Measurements from ENCODE around the gene SEMA5B. TPM values are rescaled to one million over a fixed set of nuclear protein-coding genes. Genes with fewer than 3 reads are reported as not detected.

SEMA5B gene
- total RNA-seq, 1 donor from 2014 or later = 61.1 TPM

GRCh38 chr3:122921791-122922651, 105.5 kb downstream of the SEMA5B start:
- no peaks in the 10 kb centered on the region for H3K36me3 Mint-ChIP-seq (ENCODE audit: unreplicated experiment)
- H3K4me1 Mint-ChIP-seq (ENCODE audit: low read depth, unreplicated experiment) = no peaks in the 10 kb centered on the region
- no peak overlapping the region for H3K27ac Mint-ChIP-seq (ENCODE audit: unreplicated experiment)
- DNase-seq = no peak
- no peaks in the 10 kb centered on the region for H3K27me3 Mint-ChIP-seq (ENCODE audit: unreplicated experiment)
- peaks cover 4% of the 10 kb centered on the region for H3K9me3 Mint-ChIP-seq (ENCODE audit: unreplicated experiment)
- no peak overlapping the region for H3K4me3 Mint-ChIP-seq (ENCODE audit: unreplicated experiment)
- TF ChIP-seq CTCF (IDR thresholded peaks at IDR 0.05; ENCODE audit: partially characterized antibody, unreplicated experiment) = no peak

- no peak for DNase-seq
- Mint-ChIP-seq H3K36me3 (ENCODE audit: unreplicated experiment) (no peaks in the 10 kb centered on the region), H3K4me3 (ENCODE audit: unreplicated experiment) (no peak overlapping the region), H3K9me3 (ENCODE audit: unreplicated experiment) (peaks cover 4% of the 10 kb centered on the region), H3K27ac (ENCODE audit: unreplicated experiment) (no peak overlapping the region), H3K4me1 (ENCODE audit: low read depth, unreplicated experiment) (no peaks in the 10 kb centered on the region), H3K27me3 (ENCODE audit: unreplicated experiment) (no peaks in the 10 kb centered on the region)
- no peak for TF ChIP-seq CTCF (IDR thresholded peaks at IDR 0.05; ENCODE audit: partially characterized antibody, unreplicated experiment)
Observed at GRCh38 chr3:122920986-122921385, 106.6 kb downstream of the SEMA5B start.

- peaks cover 4% of the 10 kb centered on the region for H3K9me3 Mint-ChIP-seq (ENCODE audit: unreplicated experiment)
- no peaks in the 10 kb centered on the region for H3K4me1 Mint-ChIP-seq (ENCODE audit: low read depth, unreplicated experiment)
- no peak overlapping the region for H3K27ac Mint-ChIP-seq (ENCODE audit: unreplicated experiment)
- no peaks in the 10 kb centered on the region for H3K27me3 Mint-ChIP-seq (ENCODE audit: unreplicated experiment)
- TF ChIP-seq CTCF (IDR thresholded peaks at IDR 0.05; ENCODE audit: partially characterized antibody, unreplicated experiment) = no peak
- peaks cover 2% of the 10 kb centered on the region for H3K36me3 Mint-ChIP-seq (ENCODE audit: unreplicated experiment)
- DNase-seq = no peak
- no peak overlapping the region for H3K4me3 Mint-ChIP-seq (ENCODE audit: unreplicated experiment)
Observed at GRCh38 chr3:122919291-122919610, 108.3 kb downstream of the SEMA5B start.

GRCh38 chr3:122918576-122919290, 108.8 kb downstream of the SEMA5B start:
- TF ChIP-seq CTCF (IDR thresholded peaks at IDR 0.05; ENCODE audit: partially characterized antibody, unreplicated experiment) = no peak
- Mint-ChIP-seq H3K4me1 (ENCODE audit: low read depth, unreplicated experiment) (no peaks in the 10 kb centered on the region), H3K27ac (ENCODE audit: unreplicated experiment) (no peak overlapping the region), H3K36me3 (ENCODE audit: unreplicated experiment) (peaks cover 5% of the 10 kb centered on the region), H3K9me3 (ENCODE audit: unreplicated experiment) (peaks cover 4% of the 10 kb centered on the region), H3K4me3 (ENCODE audit: unreplicated experiment) (no peak overlapping the region), H3K27me3 (ENCODE audit: unreplicated experiment) (no peaks in the 10 kb centered on the region)
- no peak for DNase-seq

GRCh38 chr3:122917412-122917811, 110.2 kb downstream of the SEMA5B start:
- DNase-seq = no peak
- H3K36me3 Mint-ChIP-seq (ENCODE audit: unreplicated experiment) = peaks cover 5% of the 10 kb centered on the region
- H3K27me3 Mint-ChIP-seq (ENCODE audit: unreplicated experiment) = no peaks in the 10 kb centered on the region
- no peak overlapping the region for H3K27ac Mint-ChIP-seq (ENCODE audit: unreplicated experiment)
- no peak for TF ChIP-seq CTCF (IDR thresholded peaks at IDR 0.05; ENCODE audit: partially characterized antibody, unreplicated experiment)
- H3K4me1 Mint-ChIP-seq (ENCODE audit: low read depth, unreplicated experiment) = no peaks in the 10 kb centered on the region
- peaks cover 4% of the 10 kb centered on the region for H3K9me3 Mint-ChIP-seq (ENCODE audit: unreplicated experiment)
- no peak overlapping the region for H3K4me3 Mint-ChIP-seq (ENCODE audit: unreplicated experiment)

Data from glutamatergic neuron (in vitro differentiated cells).